ENCODE data around the gene MPI. TPM values are rescaled to one million over a fixed set of nuclear protein-coding genes. Genes with fewer than 3 reads are reported as not detected.

The MPI gene
- total RNA-seq, 3 donors from 2014 or later, result 50.2 to 96.5 (median 68.3) TPM

DNA sequence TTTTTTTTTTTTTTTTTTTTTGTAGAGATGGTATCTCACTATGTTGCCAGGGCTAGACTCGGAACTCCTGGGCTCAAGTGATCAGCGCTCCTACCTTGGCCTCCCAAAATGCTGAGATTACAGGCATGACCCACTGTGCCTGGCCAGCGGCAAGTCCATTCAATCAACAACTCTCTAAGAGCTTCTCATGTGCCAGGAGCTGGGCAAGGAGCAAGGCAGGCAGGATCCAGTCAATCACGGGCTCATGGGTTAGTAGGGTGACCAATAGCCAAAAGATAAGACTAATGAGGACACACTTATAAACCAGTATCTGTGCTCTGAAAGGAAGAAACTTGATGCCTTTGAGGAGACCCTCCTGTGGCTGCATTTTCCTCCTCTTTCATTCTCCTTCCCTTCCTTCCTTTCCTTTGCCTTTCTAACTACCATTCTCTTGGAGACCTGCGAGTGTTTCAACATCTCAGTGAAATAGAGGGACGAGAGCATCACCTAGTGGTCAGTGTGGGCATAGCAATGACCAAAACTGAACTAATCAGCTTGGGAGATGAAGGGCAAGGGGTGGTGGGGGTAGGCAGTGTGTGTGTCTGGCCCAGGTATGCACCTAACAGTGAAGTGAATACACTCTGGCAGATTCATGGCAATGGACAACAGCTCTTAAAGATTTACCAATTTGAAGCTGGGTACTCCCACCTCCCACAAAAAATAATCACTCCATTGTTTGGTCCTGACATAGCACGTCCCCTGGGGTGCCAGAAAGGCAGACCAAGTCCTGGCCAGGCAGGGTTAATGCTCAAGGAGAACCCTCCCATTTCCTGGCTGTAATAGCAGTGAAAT, 60.5 kb downstream of the MPI start:
- peaks cover 17% of the 10 kb centered on the region for H3K4me1 ChIP-seq (ENCODE audit: low read depth)
- H3K4me3 ChIP-seq, result no peak overlapping the region
- no peaks in the 10 kb centered on the region for H3K36me3 ChIP-seq (ENCODE audit: low read depth)
- H3K9me3 ChIP-seq, result no peaks in the 10 kb centered on the region
- peak; percentile 92 for ATAC-seq
- TF ChIP-seq, protein P1, sequence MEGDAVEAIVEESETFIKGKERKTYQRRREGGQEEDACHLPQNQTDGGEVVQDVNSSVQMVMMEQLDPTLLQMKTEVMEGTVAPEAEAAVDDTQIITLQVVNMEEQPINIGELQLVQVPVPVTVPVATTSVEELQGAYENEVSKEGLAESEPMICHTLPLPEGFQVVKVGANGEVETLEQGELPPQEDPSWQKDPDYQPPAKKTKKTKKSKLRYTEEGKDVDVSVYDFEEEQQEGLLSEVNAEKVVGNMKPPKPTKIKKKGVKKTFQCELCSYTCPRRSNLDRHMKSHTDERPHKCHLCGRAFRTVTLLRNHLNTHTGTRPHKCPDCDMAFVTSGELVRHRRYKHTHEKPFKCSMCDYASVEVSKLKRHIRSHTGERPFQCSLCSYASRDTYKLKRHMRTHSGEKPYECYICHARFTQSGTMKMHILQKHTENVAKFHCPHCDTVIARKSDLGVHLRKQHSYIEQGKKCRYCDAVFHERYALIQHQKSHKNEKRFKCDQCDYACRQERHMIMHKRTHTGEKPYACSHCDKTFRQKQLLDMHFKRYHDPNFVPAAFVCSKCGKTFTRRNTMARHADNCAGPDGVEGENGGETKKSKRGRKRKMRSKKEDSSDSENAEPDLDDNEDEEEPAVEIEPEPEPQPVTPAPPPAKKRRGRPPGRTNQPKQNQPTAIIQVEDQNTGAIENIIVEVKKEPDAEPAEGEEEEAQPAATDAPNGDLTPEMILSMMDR (IDR thresholded peaks at IDR 0.05), result peak; percentile 88
- intact Hi-C loops (cut with DNase I, micrococcal nuclease), result no loop called here
- DNase-seq, result peak in 1 of 3 donors; percentile 91

DNA sequence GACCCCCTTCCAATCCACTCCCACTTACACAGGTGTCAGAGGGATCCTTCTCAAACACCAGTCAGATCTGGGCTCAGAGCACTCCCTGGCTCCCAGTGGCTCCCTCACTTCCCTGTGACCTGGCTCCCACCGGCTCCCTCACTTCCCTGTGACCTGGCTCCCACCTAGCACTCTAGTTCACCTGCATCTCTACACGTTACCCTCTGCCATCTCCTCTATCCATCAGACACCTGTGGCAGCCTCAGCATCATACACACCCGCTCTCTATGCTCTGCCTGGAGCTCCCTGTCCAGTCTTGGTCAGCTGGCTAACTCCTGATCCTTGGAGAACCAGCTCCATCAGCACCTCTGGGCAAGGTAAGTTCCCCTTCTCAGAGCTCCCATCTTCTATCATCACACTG, 61.2 kb downstream of the MPI start:
- intact Hi-C loops (cut with DNase I, micrococcal nuclease), result no loop called here
- ATAC-seq, result no peak
- DNase-seq, result no peak
- H3K9me3 ChIP-seq, result no peaks in the 10 kb centered on the region
- no peaks in the 10 kb centered on the region for H3K36me3 ChIP-seq (ENCODE audit: low read depth)
- peaks cover 25% of the 10 kb centered on the region for H3K4me1 ChIP-seq (ENCODE audit: low read depth)
- TF ChIP-seq, protein P1 (IDR thresholded peaks at IDR 0.05), result no peak
- H3K4me3 ChIP-seq, result no peak overlapping the region

Small RNA genes within 50 kb of the gene (microRNA-seq; reads per million reads assigned to microRNA genes)
- gene MIR6882, result 1.4 reads per million

Other genes with a start within 250 kb of the MPI start
- 10 to 100 TPM; 30.9 to 31.9 (median 31.6) TPM for gene EDC3, start 194.0 kb upstream of the MPI start, total RNA-seq
- under 1 TPM in 2 of 3 donors, not detected in 1; 0.13 to 0.27 TPM for gene CYP1A1, start 164.5 kb upstream of the MPI start, total RNA-seq
- not detected for gene CYP1A2, start 141.2 kb upstream of the MPI start, total RNA-seq
- 100 to 1,000 TPM in 1 of 3 donors, 10 to 100 TPM in 2; 66.2 to 103 (median 90.5) TPM for gene CSK, start 108.0 kb upstream of the MPI start, total RNA-seq
- under 1 TPM; 0.32 to 0.60 (median 0.55) TPM for gene LMAN1L, start 77.2 kb upstream of the MPI start, total RNA-seq
- gene CPLX3, start 63.4 kb upstream of the MPI start, total RNA-seq, result under 1 TPM in 2 of 3 donors, not detected in 1; 0.16 to 0.19 TPM
- gene ULK3, start 46.9 kb upstream of the MPI start, total RNA-seq, result 10 to 100 TPM; 66.5 to 89.3 (median 73.1) TPM
- 100 to 1,000 TPM; 125 to 236 (median 218) TPM for gene SCAMP2, start 16.7 kb upstream of the MPI start, total RNA-seq
- gene FAM219B, start 16.8 kb downstream of the MPI start, total RNA-seq, result 10 to 100 TPM; 50.7 to 88.2 (median 83.1) TPM
- 100 to 1,000 TPM; 312 to 673 (median 597) TPM for gene COX5A, start 48.0 kb downstream of the MPI start, total RNA-seq
- 10 to 100 TPM in 2 of 3 donors, 1 to 10 TPM in 1; 8.9 to 13.6 (median 12.3) TPM for gene RPP25, start 66.7 kb downstream of the MPI start, total RNA-seq
- 10 to 100 TPM in 1 of 3 donors, 1 to 10 TPM in 2; 7.3 to 10.8 (median 7.4) TPM for gene SCAMP5, start 105.5 kb downstream of the MPI start, total RNA-seq
- 10 to 100 TPM; 12.4 to 18.9 (median 18.2) TPM for gene PPCDC, start 133.5 kb downstream of the MPI start, total RNA-seq